Adrenal gland (tissue), 12 donors: ENCODE measurements around the gene CAPSL. TPM values are rescaled to one million over a fixed set of nuclear protein-coding genes. Genes with fewer than 3 reads are reported as not detected.

Experiments used
- DNase-seq, 7 donors: peaks; one replicate each; pipeline ENCODE4 v3.0.0-alpha.2; 2019 to 2020
- H3K27ac ChIP-seq, 5 donors: fragments of 200-600 bp; sonication (generic) in 4 of 5; 1 replicate in 3 of 5; 2 replicates in 2 of 5; pipeline versions ENCODE4 v1.5.1 to v1.8.0; 2016 to 2020; ENCODE audit warnings: mild to moderate bottlenecking in 1 of 5
- H3K27me3 ChIP-seq: fragments of 200-600 bp; 2 replicates; pipeline ENCODE4 v1.8.0; 2021
- H3K36me3 ChIP-seq, 2 donors: fragments of 200-600 bp; replicated peaks in 1 of 2; 1 replicate in 1 of 2; 2 replicates in 1 of 2; pipeline versions ENCODE4 v1.5.1 to v1.8.0; 2018 to 2022
- H3K4me1 ChIP-seq, 2 donors: fragments of 200-600 bp; replicated peaks in 1 of 2; 1 replicate in 1 of 2; 2 replicates in 1 of 2; pipeline versions ENCODE4 v1.5.1 to v1.8.0; 2018 to 2021
- H3K4me3 ChIP-seq, 4 donors: fragments of 200-600 bp; sonication (generic) in 3 of 4; one replicate each; pipeline ENCODE4 v1.5.1; 2016 to 2018
- H3K9me3 ChIP-seq, 3 donors: fragments of 200-600 bp; sonication (generic) in 1 of 3; replicated peaks in 1 of 3; 1 replicate in 2 of 3; 2 replicates in 1 of 3; pipeline versions ENCODE4 v1.5.1 to v1.8.0; 2016 to 2021
- CTCF ChIP-seq, 6 experiments: fragments of 450-650 bp in 4 of 6; fragments of 200-600 bp in 2 of 6; sonication (generic) in 1 of 6; IDR thresholded peaks; 1 replicate in 5 of 6; 2 replicates in 1 of 6; pipeline versions ENCODE4 v1.5.1 to v1.8.0; 2016 to 2021; ENCODE audit warnings: antibody characterized with exemption in 6 of 6, mild to moderate bottlenecking in 2 of 6, moderate library complexity in 1 of 6
- POLR2A ChIP-seq, 2 donors: fragments of 450-650 bp; IDR thresholded peaks; one replicate each; pipeline ENCODE4 v1.6.1; 2017; ENCODE audit warnings: antibody characterized with exemption in 2 of 2, mild to moderate bottlenecking in 2 of 2, moderate library complexity in 1 of 2
- WGBS, 4 donors: extraction: QIAGEN DNeasy Blood & Tissue Kit in 2 of 4; methylation state at CpG; one replicate each; pipeline versions ENCODE4 v1.1.5 to v1.1.7; 2013 to 2017; 5-methylcytosine and 5-hydroxymethylcytosine counted together
- intact Hi-C, 2 donors: fragments of 100-400 bp; cut with DNase I; formaldehyde crosslinking; loops; one replicate each; pipeline versions ENCODE4 v1.14.1 to v1.15.0; 2022 to 2023
- polyA plus RNA-seq, 3 donors: library from polyadenylated mRNA; stranded (reverse); fragments of 200-250 nt in 2 of 3; fragments of 350-450 nt in 1 of 3; fragmentation: Illumina TruSeq in 1 of 3; extraction: RNeasy Lipid Tissue Mini Kit (QIAGEN cat#74804) in 1 of 3; gene quantifications; one replicate each; pipeline ENCODE4 v1.2.3, GENCODE V29; 2013 to 2014
- total RNA-seq, 9 donors: library from RNA; depleted of rRNA in 4 of 9; stranded (reverse); fragments of >200 nt in 4 of 9; fragments of 120-200 nt in 1 of 9; fragmentation: NEBNext Ultra II Directional in 1 of 9; extraction: Animal tissue kit (Norgen Biotek cat#: 25700) in 1 of 9; gene quantifications; one replicate each; pipeline versions ENCODE4 v1.1.0 to v1.2.4, GENCODE V29; 2013 to 2023
- donor health status: healthy with polysubstance abuse.
- donor health status: Bipolar disorder and iron deficiency.
- donor health status: DM: yes; HTN: yes; CAD: no.
- donor health status: DM: no; HTN: no; CAD: no.
- donor health status: DM: no; HTN: no; CAD: no.
- donor health status: DM: yes; HTN: yes; CAD: no.

CAPSL gene
- total and polyA plus RNA-seq, 12 donors: 0.27 TPM; not detected in 11

- intact Hi-C loops: no loop called here
- H3K9me3 ChIP-seq: no peaks in the 10 kb centered on the region
These were observed 58.3 kb downstream of the CAPSL start for GRCh38 chr5:35880156-35880555.

GRCh38 chr5:35879649-35880048, 58.8 kb downstream of the CAPSL start:
- Histone ChIP-seq H3K4me1 (no peaks in the 10 kb centered on the region), H3K27ac (no peak overlapping the region)
- no peak for TF ChIP-seq POLR2A (IDR thresholded peaks at IDR 0.05)
- TF ChIP-seq CTCF (IDR thresholded peaks at IDR 0.05): no peak

More at GRCh38 chr5:35880156-35880555, 58.3 kb downstream of the CAPSL start:
- WGBS, 4 donors: 77 to 100% (median 86%) methylated on average over 1 of the region's 1 CpG
- no peaks in the 10 kb centered on the region for H3K36me3 ChIP-seq
- no peaks in the 10 kb centered on the region for H3K4me1 ChIP-seq
- no peaks in the 10 kb centered on the region for H3K27me3 ChIP-seq
- H3K27ac ChIP-seq: no peak overlapping the region
- DNase-seq: no peak
- TF ChIP-seq CTCF (IDR thresholded peaks at IDR 0.05) (no peak), POLR2A (IDR thresholded peaks at IDR 0.05) (no peak)
- no peak overlapping the region for H3K4me3 ChIP-seq

GRCh38 chr5:35879096-35879495, 59.3 kb downstream of the CAPSL start:
- WGBS, 4 donors: 84 to 95% (median 90%) methylated on average over 2 of the region's 2 CpGs
- Histone ChIP-seq H3K27me3 (no peaks in the 10 kb centered on the region), H3K9me3 (no peaks in the 10 kb centered on the region), H3K36me3 (no peaks in the 10 kb centered on the region), H3K4me1 (no peaks in the 10 kb centered on the region), H3K27ac (no peak overlapping the region), H3K4me3 (no peak overlapping the region)
- DNase-seq: no peak
- no peak for TF ChIP-seq CTCF (IDR thresholded peaks at IDR 0.05)
- no peak for TF ChIP-seq POLR2A (IDR thresholded peaks at IDR 0.05)
- intact Hi-C loops: no loop called here

More at GRCh38 chr5:35879649-35880048, 58.8 kb downstream of the CAPSL start:
- no peaks in the 10 kb centered on the region for H3K27me3 ChIP-seq
- no peaks in the 10 kb centered on the region for H3K36me3 ChIP-seq
- no peaks in the 10 kb centered on the region for H3K9me3 ChIP-seq
- no peak for DNase-seq
- H3K4me3 ChIP-seq: no peak overlapping the region
- intact Hi-C loops: no loop called here

DNA sequence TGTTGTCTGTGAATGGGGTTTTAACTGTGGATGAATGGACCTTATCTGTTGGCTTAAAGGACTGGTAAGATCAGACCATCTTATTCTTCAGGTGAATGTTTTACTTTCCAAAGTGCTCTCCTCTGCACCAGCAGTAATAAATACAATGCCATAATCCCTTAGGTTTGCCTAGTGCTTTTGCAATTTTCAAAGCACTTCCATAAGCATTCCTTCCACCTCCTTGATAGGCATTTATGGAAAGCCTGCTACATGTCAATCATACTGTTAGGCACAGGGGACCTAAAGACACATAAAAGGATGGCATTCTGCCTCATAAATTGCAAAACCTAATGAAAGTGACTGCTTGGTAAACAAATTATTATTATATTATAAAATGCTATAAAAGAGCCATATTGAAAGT, 60.3 kb downstream of the CAPSL start:
- Histone ChIP-seq H3K4me3 (no peak overlapping the region), H3K9me3 (no peaks in the 10 kb centered on the region), H3K27ac (no peak overlapping the region), H3K4me1 (no peaks in the 10 kb centered on the region), H3K27me3 (no peaks in the 10 kb centered on the region), H3K36me3 (no peaks in the 10 kb centered on the region)
- TF ChIP-seq POLR2A (IDR thresholded peaks at IDR 0.05) (no peak), CTCF (IDR thresholded peaks at IDR 0.05) (no peak)
- no peak for DNase-seq
- intact Hi-C loops: no loop called here
